ENCODE measurements around the gene RUNX1. TPM values are rescaled to one million over a fixed set of nuclear protein-coding genes. Genes with fewer than 3 reads are reported as not detected.

RUNX1 gene
- total and polyA plus RNA-seq, 2 donors (not counting 1 experiment from before 2014, with no cell fraction given), result 26.3 to 73.0 TPM

DNA sequence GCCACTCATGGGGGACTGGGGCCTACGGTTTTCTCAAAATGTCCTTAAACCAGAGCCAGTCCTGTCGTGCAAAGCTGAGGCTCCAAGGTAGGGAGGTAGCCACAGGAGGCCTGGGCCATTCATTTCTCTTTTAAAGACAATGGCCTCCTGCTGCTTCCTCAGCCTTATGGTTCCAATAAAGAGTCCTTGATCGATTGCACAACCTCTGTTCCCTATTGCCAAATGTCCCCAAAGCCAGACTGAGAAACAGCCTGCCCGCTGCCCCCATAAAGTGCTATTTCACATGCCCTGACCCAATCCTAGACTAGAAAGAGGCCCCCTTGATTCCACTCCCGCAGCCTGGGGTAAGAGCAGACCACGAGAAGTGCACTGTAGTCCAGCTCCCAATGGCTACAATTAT lies 213.6 kb downstream of the RUNX1 start:
- Histone ChIP-seq H4K20me1 (ENCODE audit: control insufficient read depth, insufficient read depth, low read length, poor library complexity, severe bottlenecking) (peaks cover 18% of the 10 kb centered on the region), H3K9me3 (ENCODE audit: control extremely low read depth in 1 of 3, control insufficient read depth in 2 of 3, insufficient read depth in 1 of 3, low read length in 2 of 3) (no peaks in the 10 kb centered on the region), H3K4me2 (replicated peaks; ENCODE audit: low read depth, low read length, poor library complexity, severe bottlenecking) (no peak overlapping the region), H3K27ac (ENCODE audit: low read length in 2 of 2) (no peak overlapping the region), H2AFZ (ENCODE audit: insufficient read depth, low read depth, low read length, poor library complexity, severe bottlenecking) (no peak overlapping the region), H3K27me3 (replicated peaks in 1 of 4; ENCODE audit: control extremely low read depth in 1 of 4, control insufficient read depth in 3 of 4, insufficient read depth in 4 of 4, low read length in 3 of 4) (no peaks in the 10 kb centered on the region), H3K4me3 (ENCODE audit: control extremely low read depth in 1 of 5, extremely low read depth in 1 of 5, insufficient read depth in 1 of 5, low read depth in 2 of 5, low read length in 4 of 5) (no peak overlapping the region), H3K9ac (ENCODE audit: low read length) (no peak overlapping the region), H3K36me3 (replicated peaks in 1 of 2; ENCODE audit: control extremely low read depth in 1 of 2, control insufficient read depth in 1 of 2, extremely low read depth in 1 of 2, insufficient read depth in 2 of 2, low read length in 1 of 2) (peaks cover under 1 to 56% of the 10 kb centered on the region in 2 experiments), H3K79me2 (ENCODE audit: control insufficient read depth, insufficient read depth, low read length) (no peaks in the 10 kb centered on the region), H3K4me1 (ENCODE audit: control insufficient read depth in 2 of 2, insufficient read depth in 2 of 2, low read length in 2 of 2) (no peaks in the 10 kb centered on the region)
- TF ChIP-seq, protein P1, sequence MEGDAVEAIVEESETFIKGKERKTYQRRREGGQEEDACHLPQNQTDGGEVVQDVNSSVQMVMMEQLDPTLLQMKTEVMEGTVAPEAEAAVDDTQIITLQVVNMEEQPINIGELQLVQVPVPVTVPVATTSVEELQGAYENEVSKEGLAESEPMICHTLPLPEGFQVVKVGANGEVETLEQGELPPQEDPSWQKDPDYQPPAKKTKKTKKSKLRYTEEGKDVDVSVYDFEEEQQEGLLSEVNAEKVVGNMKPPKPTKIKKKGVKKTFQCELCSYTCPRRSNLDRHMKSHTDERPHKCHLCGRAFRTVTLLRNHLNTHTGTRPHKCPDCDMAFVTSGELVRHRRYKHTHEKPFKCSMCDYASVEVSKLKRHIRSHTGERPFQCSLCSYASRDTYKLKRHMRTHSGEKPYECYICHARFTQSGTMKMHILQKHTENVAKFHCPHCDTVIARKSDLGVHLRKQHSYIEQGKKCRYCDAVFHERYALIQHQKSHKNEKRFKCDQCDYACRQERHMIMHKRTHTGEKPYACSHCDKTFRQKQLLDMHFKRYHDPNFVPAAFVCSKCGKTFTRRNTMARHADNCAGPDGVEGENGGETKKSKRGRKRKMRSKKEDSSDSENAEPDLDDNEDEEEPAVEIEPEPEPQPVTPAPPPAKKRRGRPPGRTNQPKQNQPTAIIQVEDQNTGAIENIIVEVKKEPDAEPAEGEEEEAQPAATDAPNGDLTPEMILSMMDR (IDR thresholded peaks at IDR 0.05), result no peak
- ChIA-PET POLR2A (no interaction called here), CTCF (no interaction called here)
- Mint-ChIP-seq H3K4me1 (peaks cover 5% of the 10 kb centered on the region), H3K27me3 (no peaks in the 10 kb centered on the region), H3K27ac (no peak overlapping the region), H3K9me3 (ENCODE audit: insufficient read depth) (no peaks in the 10 kb centered on the region), H3K4me3 (no peak overlapping the region)
- WGBS (ENCODE audit: insufficient coverage), result 54% methylated on average over 3 of the region's 6 CpGs
- intact Hi-C loops (cut with micrococcal nuclease), result no loop called here
- DNase-seq, result no peak
- no peak for ATAC-seq (ENCODE audit: low read depth)

GRCh38 chr21:34834852-34835501 lies 214.1 kb downstream of the RUNX1 start:
- Histone ChIP-seq H3K4me3 (ENCODE audit: control extremely low read depth in 1 of 5, extremely low read depth in 1 of 5, insufficient read depth in 1 of 5, low read depth in 2 of 5, low read length in 4 of 5) (no peak overlapping the region), H3K4me2 (replicated peaks; ENCODE audit: low read depth, low read length, poor library complexity, severe bottlenecking) (no peak overlapping the region), H3K9ac (ENCODE audit: low read length) (no peak overlapping the region), H3K4me1 (ENCODE audit: control insufficient read depth in 2 of 2, insufficient read depth in 2 of 2, low read length in 2 of 2) (no peaks in the 10 kb centered on the region), H3K36me3 (replicated peaks in 1 of 2; ENCODE audit: control extremely low read depth in 1 of 2, control insufficient read depth in 1 of 2, extremely low read depth in 1 of 2, insufficient read depth in 2 of 2, low read length in 1 of 2) (peaks cover 2 to 53% of the 10 kb centered on the region in 2 experiments), H4K20me1 (ENCODE audit: control insufficient read depth, insufficient read depth, low read length, poor library complexity, severe bottlenecking) (peaks cover 18% of the 10 kb centered on the region), H3K79me2 (ENCODE audit: control insufficient read depth, insufficient read depth, low read length) (no peaks in the 10 kb centered on the region), H2AFZ (ENCODE audit: insufficient read depth, low read depth, low read length, poor library complexity, severe bottlenecking) (no peak overlapping the region), H3K27me3 (replicated peaks in 1 of 4; ENCODE audit: control extremely low read depth in 1 of 4, control insufficient read depth in 3 of 4, insufficient read depth in 4 of 4, low read length in 3 of 4) (no peaks in the 10 kb centered on the region), H3K27ac (ENCODE audit: low read length in 2 of 2) (no peak overlapping the region), H3K9me3 (ENCODE audit: control extremely low read depth in 1 of 3, control insufficient read depth in 2 of 3, insufficient read depth in 1 of 3, low read length in 2 of 3) (no peaks in the 10 kb centered on the region)
- CTCF ChIA-PET, result no interaction called here
- no peak for DNase-seq
- Mint-ChIP-seq H3K27me3 (no peaks in the 10 kb centered on the region), H3K9me3 (ENCODE audit: insufficient read depth) (no peaks in the 10 kb centered on the region), H3K4me3 (no peak overlapping the region), H3K27ac (no peak overlapping the region), H3K4me1 (peaks cover 5% of the 10 kb centered on the region)
- POLR2A ChIA-PET, result no interaction called here
- 40% methylated on average over 11 of the region's 11 CpGs for WGBS (ENCODE audit: insufficient coverage)
- no peak for TF ChIP-seq EZH2 (IDR thresholded peaks at IDR 0.05; ENCODE audit: borderline replicate concordance, insufficient read depth, low read depth, low read length, poor library complexity, severe bottlenecking)
- TF ChIP-seq, protein P1 (IDR thresholded peaks at IDR 0.05), result no peak
- ATAC-seq (ENCODE audit: low read depth), result no peak
- intact Hi-C loops (cut with micrococcal nuclease), result no loop called here

Measured in B cell (primary cell).